Measurements from ENCODE around the gene PROM2. TPM values are rescaled to one million over a fixed set of nuclear protein-coding genes. Genes with fewer than 3 reads are reported as not detected.

The PROM2 gene
- total and polyA plus RNA-seq, 11 donors: 0.35 to 1.9 (median 1.1) TPM

DNA sequence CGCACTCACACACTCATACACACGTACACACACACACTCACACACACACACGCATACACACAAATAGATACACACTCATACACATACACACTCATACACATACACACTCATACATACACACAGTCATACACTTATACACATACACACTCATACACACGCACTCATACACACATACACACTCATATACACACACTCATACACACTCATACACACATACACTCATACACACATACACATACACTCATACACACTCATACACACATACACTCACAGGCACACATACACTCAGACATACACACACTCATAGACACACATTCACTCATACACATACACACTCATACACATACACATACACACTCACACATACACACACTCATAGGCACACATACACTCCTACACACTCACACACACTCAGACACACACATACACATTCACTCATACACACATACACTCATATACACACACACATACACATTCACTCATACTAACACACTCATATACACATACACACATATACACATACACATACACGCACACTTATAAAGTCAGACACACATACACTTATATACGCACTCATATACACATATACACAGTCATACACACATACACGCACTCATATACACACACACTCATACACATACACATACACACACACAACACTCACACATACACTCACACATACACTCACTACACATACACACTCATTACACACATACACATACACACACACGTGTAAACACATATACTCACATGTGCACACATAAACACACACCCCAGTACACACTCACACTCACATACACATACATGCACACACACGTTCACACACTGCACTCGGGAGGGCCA, 51.6 kb downstream of the PROM2 start:
- H3K27ac ChIP-seq: no peak overlapping the region
- H3K9me3 ChIP-seq: no peaks in the 10 kb centered on the region
- no peak for DNase-seq
- H3K4me3 ChIP-seq: no peak overlapping the region
- no peaks in the 10 kb centered on the region for H3K27me3 ChIP-seq
- TF ChIP-seq POLR2A (IDR thresholded peaks at IDR 0.05) (no peak), CTCF (IDR thresholded peaks at IDR 0.05) (no peak)
- no peaks in the 10 kb centered on the region for H3K36me3 ChIP-seq
- H3K4me1 ChIP-seq: no peaks in the 10 kb centered on the region
- 93 to 97% (median 93%) methylated on average over 10 of the region's 10 CpGs for WGBS, 4 donors
- no peak for ATAC-seq
- intact Hi-C loops (cut with DNase I): no loop called here

- DNase-seq (peak in 1 of 5 donors; percentile 52), ATAC-seq (no peak)
- no peak overlapping the region for H3K27ac ChIP-seq
- no peaks in the 10 kb centered on the region for H3K4me1 ChIP-seq
- TF ChIP-seq POLR2A (IDR thresholded peaks at IDR 0.05) (no peak), CTCF (IDR thresholded peaks at IDR 0.05) (no peak)
- H3K36me3 ChIP-seq: no peaks in the 10 kb centered on the region
- WGBS, 4 donors: 91 to 93% (median 92%) methylated on average over 21 to 30 of the region's 30 CpGs
- intact Hi-C loops (cut with DNase I): no loop called here
- no peaks in the 10 kb centered on the region for H3K9me3 ChIP-seq
- no peak overlapping the region for H3K4me3 ChIP-seq
- no peaks in the 10 kb centered on the region for H3K27me3 ChIP-seq
Observed at GRCh38 chr2:95326433-95327140, 52.3 kb downstream of the PROM2 start.

DNA sequence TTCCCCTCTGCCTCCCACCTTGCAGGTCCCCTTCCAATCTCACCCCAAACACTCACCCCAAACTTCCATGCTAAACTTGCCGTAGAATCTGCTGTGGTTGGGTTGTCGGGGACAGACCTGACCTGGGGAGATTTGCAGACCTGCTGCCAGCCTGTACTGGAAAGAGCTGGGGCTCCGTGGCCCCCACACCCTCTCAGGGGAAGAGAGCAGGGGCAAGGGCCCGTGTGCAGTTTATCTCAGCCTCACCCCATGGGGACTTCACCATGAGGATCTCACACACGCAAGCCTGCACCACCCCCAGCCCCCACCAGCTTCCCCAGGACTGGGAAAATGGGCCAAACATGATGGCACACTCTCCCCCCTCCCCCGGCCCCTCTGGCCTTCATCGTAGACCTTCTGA, 53.6 kb downstream of the PROM2 start:
- H3K36me3 ChIP-seq: no peaks in the 10 kb centered on the region
- ATAC-seq: no peak
- 71 to 85% (median 76%) methylated on average over 7 of the region's 7 CpGs for WGBS, 4 donors
- H3K4me3 ChIP-seq: no peak overlapping the region
- no peak overlapping the region for H3K27ac ChIP-seq
- TF ChIP-seq CTCF (IDR thresholded peaks at IDR 0.05): no peak
- TF ChIP-seq POLR2A (IDR thresholded peaks at IDR 0.05): no peak
- H3K9me3 ChIP-seq: no peaks in the 10 kb centered on the region
- H3K4me1 ChIP-seq: no peaks in the 10 kb centered on the region
- no peaks in the 10 kb centered on the region for H3K27me3 ChIP-seq
- intact Hi-C loops (cut with DNase I): no loop called here
- peak in 1 of 5 donors; percentile 18 for DNase-seq

DNA sequence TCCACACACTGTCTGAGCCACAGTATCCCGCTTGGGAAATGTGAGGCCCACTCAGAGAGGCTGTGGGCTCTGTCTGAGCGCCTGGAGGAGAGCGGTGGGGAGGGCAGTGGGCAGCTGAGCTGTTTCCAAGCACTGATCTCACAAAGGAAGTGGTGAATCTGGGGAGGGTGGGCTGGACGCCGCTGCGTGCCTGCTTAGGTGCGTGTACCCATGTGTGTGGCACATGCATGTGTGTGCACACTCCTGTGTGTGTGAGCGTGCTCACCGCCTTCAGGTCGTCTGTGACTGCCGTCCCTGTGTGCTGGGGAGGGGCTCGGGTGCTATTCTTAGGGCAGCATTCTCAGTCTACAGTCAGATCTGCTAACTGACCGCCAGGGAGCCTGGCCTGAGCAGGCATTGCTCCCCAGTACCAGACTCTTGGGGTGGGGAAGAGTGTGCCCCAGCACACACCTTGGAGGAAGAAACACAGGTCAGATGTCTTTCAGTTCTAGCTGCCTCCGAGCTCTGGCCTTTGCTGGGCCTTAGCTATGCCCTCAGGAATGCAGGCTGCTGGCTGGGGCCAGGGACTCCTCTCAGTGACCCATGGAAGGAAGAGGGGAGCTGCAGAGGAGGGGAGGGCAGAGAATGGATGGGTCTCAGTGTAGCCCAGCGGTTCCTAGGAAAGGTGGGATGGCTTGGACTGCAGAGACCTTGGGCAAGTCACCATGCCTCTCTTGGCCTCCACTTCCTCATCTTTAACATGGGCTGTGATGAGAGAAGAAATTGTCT, 54.3 kb downstream of the PROM2 start:
- Histone ChIP-seq H3K36me3 (no peaks in the 10 kb centered on the region), H3K27ac (no peak overlapping the region), H3K27me3 (no peaks in the 10 kb centered on the region), H3K4me3 (no peak overlapping the region), H3K9me3 (no peaks in the 10 kb centered on the region), H3K4me1 (no peaks in the 10 kb centered on the region)
- WGBS, 4 donors: 58 to 74% (median 64%) methylated on average over 8 to 15 of the region's 15 CpGs
- DNase-seq (peak in 1 of 5 donors; percentile 44), ATAC-seq (no peak)
- intact Hi-C loops (cut with DNase I): no loop called here
- TF ChIP-seq CTCF (IDR thresholded peaks at IDR 0.05): no peak
- TF ChIP-seq POLR2A (IDR thresholded peaks at IDR 0.05): no peak
